NCI-H1694 treated with DMSO at 0.1 percent for 48 hours (cell line): ENCODE results near the gene WAC.

ENCODE experiments used
- DNase-seq: peaks from one replicate; lab custom pipeline; 2025; lab: John Stamatoyannopoulos, UW

WAC gene

DNA sequence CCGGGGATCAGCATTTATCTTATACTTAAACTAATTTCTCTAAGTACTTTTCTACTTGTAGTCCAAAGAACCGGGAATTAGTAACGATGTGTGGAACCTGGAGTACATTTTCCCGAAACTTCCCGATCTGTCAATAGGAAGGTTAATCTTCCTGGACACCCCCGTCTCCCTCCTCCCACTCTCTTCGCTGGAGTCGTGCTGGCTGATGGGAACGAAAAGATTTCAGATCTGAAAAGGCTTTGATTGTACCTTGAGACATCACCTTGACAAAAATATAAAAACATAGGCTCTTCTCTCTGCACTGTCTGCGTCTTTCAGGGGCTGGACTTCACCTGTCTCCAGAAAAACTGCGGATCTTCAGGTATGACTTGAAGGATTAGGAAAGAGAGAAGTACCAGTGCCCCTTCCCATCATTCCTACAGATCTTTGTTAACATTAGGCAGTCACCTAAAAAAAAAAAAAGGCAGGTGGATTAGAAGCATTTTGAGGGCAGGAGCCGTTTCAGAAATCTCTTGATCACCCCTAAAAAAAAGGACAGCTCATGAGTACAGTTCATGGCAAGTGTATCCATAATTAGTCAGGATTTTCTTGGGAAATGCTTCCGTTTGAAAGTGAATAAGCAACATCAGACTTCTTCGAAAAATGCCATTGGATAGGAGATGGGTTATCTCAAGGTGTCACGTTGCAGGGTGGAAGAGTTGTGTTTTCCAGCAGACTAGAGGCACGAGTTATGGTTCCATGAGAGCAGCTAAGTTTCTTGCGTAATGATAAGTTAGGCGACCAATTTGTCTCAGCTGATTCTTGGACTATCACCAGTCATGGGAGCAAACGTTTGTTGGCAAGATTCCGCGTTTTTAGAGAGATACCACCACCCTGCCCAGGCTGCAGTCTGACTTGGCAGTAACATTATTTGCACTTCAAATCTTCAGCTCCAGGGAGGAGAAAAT lies 136.6 kb downstream of the WAC start:
- no peak for DNase-seq
